GM19468 (cell line): ENCODE results near the gene LRRC8E.

Source experiments
- ATAC-seq: cut with Tn5 transposase; IDR thresholded peaks from one replicate; pipeline ENCODE4 v1.9.1; 2021; ENCODE audit warnings: mild to moderate bottlenecking, moderate library complexity, moderate number of reproducible peaks; ENCODE audit not compliant: unreplicated experiment; ENCODE audit errors: extremely low read depth

LRRC8E gene

GRCh38 chr19:7904074-7905020, 16.0 kb downstream of the LRRC8E start:
- no peak for ATAC-seq

- no peak for ATAC-seq
Observed at GRCh38 chr19:7905268-7905667, 17.0 kb downstream of the LRRC8E start.

GRCh38 chr19:7905859-7906258, 17.5 kb downstream of the LRRC8E start:
- no peak for ATAC-seq

- ATAC-seq = no peak
Observed at GRCh38 chr19:7907122-7907521, 18.8 kb downstream of the LRRC8E start.

GRCh38 chr19:7907544-7907943, 19.2 kb downstream of the LRRC8E start:
- no peak for ATAC-seq

- no peak for ATAC-seq
Observed at GRCh38 chr19:7908078-7908699, 19.9 kb downstream of the LRRC8E start.

- ATAC-seq = no peak
Observed at GRCh38 chr19:7908742-7909461, 20.6 kb downstream of the LRRC8E start.

GRCh38 chr19:7909471-7910067, 21.3 kb downstream of the LRRC8E start:
- ATAC-seq = no peak

- no peak for ATAC-seq
Observed at GRCh38 chr19:7910321-7911161, 22.2 kb downstream of the LRRC8E start.

GRCh38 chr19:7911508-7912143, 23.3 kb downstream of the LRRC8E start:
- no peak for ATAC-seq

- no peak for ATAC-seq
Observed at GRCh38 chr19:7912144-7912696, 23.9 kb downstream of the LRRC8E start.

- no peak for ATAC-seq
Observed at GRCh38 chr19:7912697-7913564, 24.6 kb downstream of the LRRC8E start.

GRCh38 chr19:7913652-7914051, 25.3 kb downstream of the LRRC8E start:
- no peak for ATAC-seq

GRCh38 chr19:7914099-7914498, 25.8 kb downstream of the LRRC8E start:
- no peak for ATAC-seq

- no peak for ATAC-seq
Observed at GRCh38 chr19:7914598-7915045, 26.3 kb downstream of the LRRC8E start, which contains the start of gene TGFBR3L. TGFBR3L (plus strand) TSS chr19:7914830.

GRCh38 chr19:7915250-7916102, 27.2 kb downstream of the LRRC8E start:
- no peak for ATAC-seq
